Stimulated activated naive CD8-positive, alpha-beta T cell treated with anti-CD3 and anti-CD28 coated beads, Interleukin-15, Interleukin-2, amounts not matched to agents 100 U/mL and 50 U/mL, for 24 hours (primary cell): ENCODE measurements around the gene PHF5A.

Experiments
- ATAC-seq: fragments of 150-1000 bp; cut with Tn5 transposase; one replicate; pipeline ENCODE4 v1.10.0; 2021
- DNase-seq: peaks from one replicate; pipeline ENCODE4 v3.0.0; 2021

Gene PHF5A

GRCh38 chr22:41411021-41411851 lies 57.3 kb downstream of the PHF5A start:
- ATAC-seq = no peak
- DNase-seq = no peak

DNA sequence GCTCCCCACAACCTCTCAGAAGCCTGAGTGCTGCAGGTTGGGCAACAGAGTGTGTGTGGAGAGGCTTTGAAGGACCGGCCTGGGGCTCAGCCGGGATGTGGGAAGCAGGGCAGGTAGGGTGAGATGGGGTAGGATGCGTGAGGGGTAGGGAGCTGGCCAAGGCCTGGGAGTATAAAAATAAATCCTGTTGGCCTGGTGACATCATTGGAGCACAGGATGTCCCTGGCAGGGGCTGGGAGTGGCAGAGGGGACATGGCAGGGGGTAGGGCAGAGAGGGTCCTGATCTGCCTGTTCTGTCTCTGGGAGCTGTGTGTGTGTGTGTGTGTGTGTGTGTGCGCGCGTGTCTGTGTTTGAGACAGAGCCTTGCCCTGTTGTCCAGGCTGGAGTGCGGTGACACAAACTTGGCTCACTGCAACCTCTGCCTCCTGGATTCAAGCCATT lies 58.2 kb downstream of the PHF5A start:
- ATAC-seq (no peak), DNase-seq (no peak)
